Astrocyte (in vitro differentiated cells and primary cell): ENCODE results near the gene TMEM80. TPM values are rescaled to one million over a fixed set of nuclear protein-coding genes. Genes with fewer than 3 reads are reported as not detected.
"Not testable (repeated sequence)": the region's sequence is repeated elsewhere in the genome, so short reads cannot be mapped to it uniquely, and the experiment has no call there.

Source experiments
- DNase-seq: peaks from one replicate; pipeline ENCODE4 v3.0.0-alpha.2; 2010; ENCODE audit warnings: low read depth
- FAIRE-seq: peaks from 2 replicates; lab custom pipeline; 2011; peaks lifted over from hg19 to GRCh38; lab: Jason Lieb, UNC
- H2AFZ ChIP-seq: 2 replicates; pipeline ENCODE4 v1.6.0; 2012; ENCODE audit warnings: low read depth, low read length, inconsistent platforms
- H3K27ac ChIP-seq: 2 replicates; pipeline ENCODE4 v1.5.1; 2011; ENCODE audit warnings: low read depth, low read length, inconsistent platforms
- H3K27me3 ChIP-seq: 2 replicates; pipeline ENCODE4 v1.6.0; 2011; ENCODE audit warnings: low read length, inconsistent platforms; ENCODE audit not compliant: insufficient read depth
- H3K36me3 ChIP-seq: 2 replicates; pipeline ENCODE4 v1.5.1; 2011; ENCODE audit warnings: low read length, inconsistent platforms; ENCODE audit not compliant: insufficient read depth
- H3K4me1 ChIP-seq: 2 replicates; pipeline ENCODE4 v1.5.1; 2011; ENCODE audit warnings: low read length, inconsistent platforms; ENCODE audit not compliant: insufficient read depth
- H3K4me2 ChIP-seq: 2 replicates; pipeline ENCODE4 v1.6.0; 2012; ENCODE audit warnings: low read length, inconsistent platforms
- H3K4me3 ChIP-seq: 2 replicates; pipeline ENCODE4 v1.5.1; 2011; ENCODE audit warnings: low read depth, mild to moderate bottlenecking, low read length, inconsistent platforms; ENCODE audit not compliant: insufficient read depth
- H3K79me2 ChIP-seq: 2 replicates; pipeline ENCODE4 v1.6.0; 2012; ENCODE audit warnings: mild to moderate bottlenecking, low read length, inconsistent platforms; ENCODE audit not compliant: insufficient read depth
- H3K9ac ChIP-seq: 2 replicates; pipeline ENCODE4 v1.6.0; 2012; ENCODE audit warnings: mild to moderate bottlenecking, low read length, inconsistent platforms
- H3K9me3 ChIP-seq: 2 replicates; pipeline ENCODE4 v1.5.1; 2012; ENCODE audit warnings: low read depth, mild to moderate bottlenecking, low read length, inconsistent platforms; ENCODE audit not compliant: insufficient read depth
- H4K20me1 ChIP-seq: 2 replicates; pipeline ENCODE4 v1.6.0; 2012; ENCODE audit warnings: low read length, inconsistent platforms; ENCODE audit not compliant: insufficient read depth
- H3K27ac Mint-ChIP-seq: one replicate; pipeline ENCODE4 v1.8.0; 2021; ENCODE audit warnings: mild to moderate bottlenecking, mixed read lengths; ENCODE audit not compliant: unreplicated experiment
- H3K27me3 Mint-ChIP-seq: one replicate; pipeline ENCODE4 v1.8.0; 2021; ENCODE audit warnings: low read depth, mixed read lengths; ENCODE audit not compliant: unreplicated experiment
- H3K36me3 Mint-ChIP-seq: one replicate; pipeline ENCODE4 v1.8.0; 2021; ENCODE audit warnings: low read depth, mixed read lengths; ENCODE audit not compliant: unreplicated experiment
- H3K4me1 Mint-ChIP-seq: one replicate; pipeline ENCODE4 v1.8.0; 2021; ENCODE audit warnings: low read depth, mixed read lengths; ENCODE audit not compliant: unreplicated experiment
- H3K4me3 Mint-ChIP-seq: one replicate; pipeline ENCODE4 v1.8.0; 2021; ENCODE audit warnings: mild to moderate bottlenecking, moderate library complexity, mixed read lengths; ENCODE audit not compliant: unreplicated experiment
- H3K9me3 Mint-ChIP-seq: one replicate; pipeline ENCODE4 v1.8.0; 2021; ENCODE audit warnings: mild to moderate bottlenecking, mixed read lengths; ENCODE audit not compliant: unreplicated experiment
- CTCF ChIP-seq: IDR thresholded peaks from 2 replicates; pipeline ENCODE4 v1.5.1; 2011; ENCODE audit warnings: low read depth, mild to moderate bottlenecking, inconsistent platforms, low read length, moderate library complexity; ENCODE audit not compliant: insufficient read depth
- EZH2 ChIP-seq: IDR thresholded peaks from 2 replicates; pipeline ENCODE4 v1.6.1; 2012; ENCODE audit warnings: mild to moderate bottlenecking, low read length, inconsistent platforms; ENCODE audit not compliant: insufficient read depth
- total RNA-seq: library from RNA; stranded (reverse); gene quantifications from 2 replicates; pipeline ENCODE4 v1.2.1, GENCODE V29; 2021

TMEM80 gene
- total RNA-seq, 1 donor from 2014 or later = 16.1 TPM

GRCh38 chr11:687751-688150 is 7.9 kb upstream of the TMEM80 start:
- Histone ChIP-seq H4K20me1 (peaks cover 45% of the 10 kb centered on the region), H3K4me3 (no peak overlapping the region), H3K27me3 (no peaks in the 10 kb centered on the region), H3K9me3 (no peaks in the 10 kb centered on the region), H3K4me1 (peaks cover 6% of the 10 kb centered on the region), H3K36me3 (peaks cover 15% of the 10 kb centered on the region), H3K9ac (no peak overlapping the region), H3K79me2 (peaks cover 22% of the 10 kb centered on the region), H3K27ac (no peak overlapping the region), H2AFZ (no peak overlapping the region), H3K4me2 (no peak overlapping the region)
- no peak for FAIRE-seq
- no peaks in the 10 kb centered on the region for H3K27me3 Mint-ChIP-seq
- H3K27ac Mint-ChIP-seq = no peak overlapping the region
- H3K4me3 Mint-ChIP-seq = no peak overlapping the region
- no peak for DNase-seq
- peaks cover 27% of the 10 kb centered on the region for H3K36me3 Mint-ChIP-seq
- TF ChIP-seq EZH2 (no peak), CTCF (no peak)
- H3K9me3 Mint-ChIP-seq = no peaks in the 10 kb centered on the region
- peaks cover 7% of the 10 kb centered on the region for H3K4me1 Mint-ChIP-seq

- H3K4me3 ChIP-seq = no peak overlapping the region
- no peak for DNase-seq
- no peak overlapping the region for H2AFZ ChIP-seq
- peaks cover 12% of the 10 kb centered on the region for H3K4me1 ChIP-seq
- no peak overlapping the region for H3K27ac Mint-ChIP-seq
- TF ChIP-seq CTCF (no peak), EZH2 (no peak)
- H3K9me3 ChIP-seq = no peaks in the 10 kb centered on the region
- no peak for FAIRE-seq
- H3K4me2 ChIP-seq = no peak overlapping the region
- H3K36me3 ChIP-seq = peaks cover 11% of the 10 kb centered on the region
- H3K4me3 Mint-ChIP-seq = no peak overlapping the region
- H3K4me1 Mint-ChIP-seq = peaks cover 16% of the 10 kb centered on the region
- no peaks in the 10 kb centered on the region for H3K9me3 Mint-ChIP-seq
- H4K20me1 ChIP-seq = peaks cover 55% of the 10 kb centered on the region
- H3K79me2 ChIP-seq = peaks cover 32% of the 10 kb centered on the region
- H3K27ac ChIP-seq = no peak overlapping the region
- no peaks in the 10 kb centered on the region for H3K27me3 Mint-ChIP-seq
- H3K9ac ChIP-seq = no peak overlapping the region
- H3K36me3 Mint-ChIP-seq = peaks cover 25% of the 10 kb centered on the region
- H3K27me3 ChIP-seq = no peaks in the 10 kb centered on the region
These were observed 6.9 kb upstream of the TMEM80 start for GRCh38 chr11:688681-689080.

DNA sequence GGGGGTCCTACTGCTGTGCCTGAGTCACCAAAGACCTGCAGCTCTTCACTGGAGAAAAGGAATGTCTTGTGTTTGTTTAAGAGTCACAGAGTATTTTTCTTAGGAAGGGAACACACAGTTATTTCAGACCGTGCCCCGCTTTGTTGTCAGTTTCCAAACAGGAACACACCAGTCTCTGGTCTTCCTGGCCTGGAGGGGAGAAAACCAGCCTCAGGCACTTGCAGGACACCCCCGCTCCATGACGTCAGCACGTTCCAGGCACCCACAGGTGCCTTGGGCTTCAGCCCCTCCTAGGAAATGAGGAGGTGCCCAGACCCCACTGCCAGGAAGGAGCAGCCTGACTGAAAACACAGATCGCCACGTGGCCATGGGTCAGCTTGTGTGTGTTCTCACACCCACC is 6.0 kb upstream of the TMEM80 start:
- Histone ChIP-seq H3K36me3 (peaks cover 4% of the 10 kb centered on the region), H3K9ac (peak overlapping the region; percentile 59), H3K27ac (peak overlapping the region; percentile 66), H3K79me2 (peaks cover 38% of the 10 kb centered on the region), H3K27me3 (no peaks in the 10 kb centered on the region), H4K20me1 (peaks cover 60% of the 10 kb centered on the region), H3K4me1 (peaks cover 18% of the 10 kb centered on the region), H2AFZ (no peak overlapping the region), H3K4me3 (no peak overlapping the region), H3K4me2 (peak overlapping the region; percentile 59), H3K9me3 (no peaks in the 10 kb centered on the region)
- Mint-ChIP-seq H3K27me3 (no peaks in the 10 kb centered on the region), H3K4me3 (no peak overlapping the region), H3K36me3 (peaks cover 23% of the 10 kb centered on the region), H3K9me3 (no peaks in the 10 kb centered on the region), H3K4me1 (peaks cover 17% of the 10 kb centered on the region), H3K27ac (peak overlapping the region; percentile 47)
- no peak for TF ChIP-seq CTCF
- no peak for FAIRE-seq
- no peak for DNase-seq

GRCh38 chr11:690244-690643 is 5.4 kb upstream of the TMEM80 start:
- peaks cover 60% of the 10 kb centered on the region for H4K20me1 ChIP-seq
- not testable (repeated sequence) for H3K27me3 ChIP-seq, H3K27ac Mint-ChIP-seq, H3K4me2 ChIP-seq, H2AFZ ChIP-seq, H3K9me3 ChIP-seq, H3K36me3 ChIP-seq, H3K9ac ChIP-seq, FAIRE-seq, DNase-seq, H3K4me3 ChIP-seq, H3K27me3 Mint-ChIP-seq, H3K4me3 Mint-ChIP-seq, H3K27ac ChIP-seq, H3K9me3 Mint-ChIP-seq
- Mint-ChIP-seq H3K36me3 (peaks cover 23% of the 10 kb centered on the region), H3K4me1 (peaks cover 17% of the 10 kb centered on the region)
- H3K79me2 ChIP-seq = peaks cover 38% of the 10 kb centered on the region
- H3K4me1 ChIP-seq = peaks cover 18% of the 10 kb centered on the region
